ENCODE data around the gene ZFHX3.

DNA sequence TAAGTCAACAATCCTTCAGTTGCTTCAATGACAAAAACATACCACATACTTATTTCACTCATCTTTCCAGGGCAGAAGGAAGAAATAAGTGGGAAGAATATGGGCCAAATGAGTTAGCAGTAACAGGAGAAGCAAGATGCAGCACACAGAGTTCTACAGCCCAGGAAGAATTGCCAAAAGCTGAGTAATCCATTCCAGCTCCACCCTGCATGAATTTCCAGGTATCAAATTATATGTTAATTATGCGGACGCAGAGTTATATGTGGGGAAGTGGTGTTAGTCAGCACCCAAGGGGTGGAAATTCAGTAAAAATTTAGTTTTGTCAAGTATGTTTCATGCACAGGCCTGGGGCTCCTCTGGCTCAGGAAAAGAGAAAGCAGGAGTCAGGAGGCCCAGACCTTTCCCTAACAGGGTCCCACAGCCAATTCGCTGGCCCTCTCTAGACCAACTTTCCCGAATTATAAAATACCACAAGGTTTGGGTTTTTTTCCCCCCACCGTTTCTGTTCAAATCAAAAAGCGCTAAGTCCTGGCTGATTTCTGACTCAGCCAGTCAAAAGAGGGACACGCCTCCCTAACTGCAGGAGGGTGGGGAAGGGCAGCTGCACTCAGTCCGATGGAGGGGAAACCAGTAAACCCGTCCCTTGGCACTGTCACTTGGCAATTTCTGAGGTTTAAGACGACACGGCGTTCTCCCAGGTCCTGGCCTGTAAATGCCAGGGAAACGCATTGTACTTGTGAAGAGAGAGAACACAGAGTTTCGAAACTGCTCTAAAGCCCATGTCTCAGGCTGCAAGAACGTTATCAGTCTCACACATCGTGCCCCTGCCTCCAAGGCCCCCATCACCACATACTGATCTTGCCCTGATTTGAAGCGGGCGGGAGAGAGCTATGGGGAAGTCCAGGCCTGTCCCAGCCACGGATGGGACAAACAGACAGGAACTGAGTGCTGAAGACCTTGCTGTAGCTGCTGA lies 58.1 kb downstream of the ZFHX3 start:
- TF ChIP-seq, protein P1, sequence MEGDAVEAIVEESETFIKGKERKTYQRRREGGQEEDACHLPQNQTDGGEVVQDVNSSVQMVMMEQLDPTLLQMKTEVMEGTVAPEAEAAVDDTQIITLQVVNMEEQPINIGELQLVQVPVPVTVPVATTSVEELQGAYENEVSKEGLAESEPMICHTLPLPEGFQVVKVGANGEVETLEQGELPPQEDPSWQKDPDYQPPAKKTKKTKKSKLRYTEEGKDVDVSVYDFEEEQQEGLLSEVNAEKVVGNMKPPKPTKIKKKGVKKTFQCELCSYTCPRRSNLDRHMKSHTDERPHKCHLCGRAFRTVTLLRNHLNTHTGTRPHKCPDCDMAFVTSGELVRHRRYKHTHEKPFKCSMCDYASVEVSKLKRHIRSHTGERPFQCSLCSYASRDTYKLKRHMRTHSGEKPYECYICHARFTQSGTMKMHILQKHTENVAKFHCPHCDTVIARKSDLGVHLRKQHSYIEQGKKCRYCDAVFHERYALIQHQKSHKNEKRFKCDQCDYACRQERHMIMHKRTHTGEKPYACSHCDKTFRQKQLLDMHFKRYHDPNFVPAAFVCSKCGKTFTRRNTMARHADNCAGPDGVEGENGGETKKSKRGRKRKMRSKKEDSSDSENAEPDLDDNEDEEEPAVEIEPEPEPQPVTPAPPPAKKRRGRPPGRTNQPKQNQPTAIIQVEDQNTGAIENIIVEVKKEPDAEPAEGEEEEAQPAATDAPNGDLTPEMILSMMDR (IDR thresholded peaks at IDR 0.05): no peak
- TF ChIP-seq POLR2A (IDR thresholded peaks at IDR 0.05): no peak

Data from right lobe of liver (tissue), 4 donors.